Endothelial cell of umbilical vein (primary cell): Measurements from ENCODE around the gene CLC. TPM values are rescaled to one million over a fixed set of nuclear protein-coding genes. Genes with fewer than 3 reads are reported as not detected.

Experiments
- BruUV-seq: library from RNA; stranded (reverse); fragments of 400-500 nt; replicated peaks from 2 replicates; lab custom pipeline; 2021; lab: Mats Ljungman, UMichigan
- CTCF ChIA-PET: fragments of 300-600, 350-600 bp; sonication (Branson Sonifier 250); formaldehyde crosslinking; loops from one replicate; lab custom pipeline; 2021; ENCODE audit warnings: antibody characterized with exemption, inconsistent platforms; lab: Charles Lee
- POLR2A ChIA-PET: fragments of 300-600, 350-600 bp; sonication (Branson Sonifier 250); formaldehyde crosslinking; loops from one replicate; lab custom pipeline; 2021; ENCODE audit warnings: antibody characterized with exemption, inconsistent platforms; lab: Charles Lee
- DNase-seq: peaks from one replicate; pipeline ENCODE4 v3.0.0-alpha.2; 2011; ENCODE audit warnings: low read depth, low spot score
- FAIRE-seq: peaks from 2 replicates; lab custom pipeline; 2011; peaks lifted over from hg19 to GRCh38; lab: Jason Lieb, UNC
- H2AFZ ChIP-seq: 2 replicates; pipeline ENCODE4 v1.6.0; 2012; ENCODE audit warnings: low read depth, low read length, control low read depth, inconsistent platforms
- H3K27ac ChIP-seq: 2 replicates; pipeline ENCODE4 v1.5.1; 2011; ENCODE audit warnings: low read depth, mild to moderate bottlenecking, control low read depth, low read length, moderate library complexity; ENCODE audit not compliant: insufficient read depth
- H3K27me3 ChIP-seq, 2 experiments: 2 replicates each; pipeline versions ENCODE4 v1.6.0 to v1.6.1; 2011; ENCODE audit warnings: low read length in 2 of 2, mixed read lengths in 1 of 2; ENCODE audit not compliant: control insufficient read depth in 2 of 2, insufficient read depth in 2 of 2
- H3K36me3 ChIP-seq, 2 experiments: 2 replicates in 1 of 2; 3 replicates in 1 of 2; pipeline ENCODE4 v1.5.1; 2011; ENCODE audit warnings: low read length in 2 of 2, mild to moderate bottlenecking in 1 of 2, moderate library complexity in 1 of 2; ENCODE audit not compliant: control insufficient read depth in 2 of 2, insufficient read depth in 2 of 2; ENCODE audit errors: extremely low read depth in 1 of 2
- H3K4me1 ChIP-seq: 3 replicates; pipeline ENCODE4 v1.5.1; 2011; ENCODE audit warnings: mild to moderate bottlenecking, low read length; ENCODE audit not compliant: control insufficient read depth, insufficient read depth; ENCODE audit errors: extremely low read depth
- H3K4me2 ChIP-seq: 2 replicates; pipeline ENCODE4 v1.6.1; 2011; ENCODE audit warnings: low read length, control low read depth, mixed read lengths; ENCODE audit not compliant: insufficient read depth
- H3K4me3 ChIP-seq, 3 experiments: fragments of 200-600 bp in 1 of 3; sonication (generic), shearing (Covaris generic) in 1 of 3; replicated peaks in 1 of 3; 2 replicates each; pipeline ENCODE4 v1.5.1; 2011 to 2016; ENCODE audit warnings: control low read depth in 3 of 3, low read length in 3 of 3, mild to moderate bottlenecking in 2 of 3, inconsistent platforms in 1 of 3, low read depth in 1 of 3, moderate library complexity in 1 of 3; ENCODE audit not compliant: insufficient read depth in 1 of 3
- H3K79me2 ChIP-seq: 2 replicates; pipeline ENCODE4 v1.6.0; 2012; ENCODE audit warnings: low read length, inconsistent platforms; ENCODE audit not compliant: control insufficient read depth, insufficient read depth
- H3K9ac ChIP-seq: replicated peaks from 2 replicates; pipeline ENCODE3; 2011; ENCODE audit warnings: low read length, control low read depth; ENCODE audit not compliant: insufficient read depth; ENCODE audit errors: extremely low read depth
- H3K9me1 ChIP-seq: replicated peaks from 3 replicates; pipeline ENCODE4 v1.6.0; 2011; ENCODE audit warnings: mild to moderate bottlenecking, low read length; ENCODE audit not compliant: control insufficient read depth, insufficient read depth; ENCODE audit errors: extremely low read depth
- H3K9me3 ChIP-seq: replicated peaks from 2 replicates; pipeline ENCODE4 v1.5.1; 2012; ENCODE audit warnings: low read length, inconsistent platforms; ENCODE audit not compliant: control insufficient read depth, insufficient read depth
- H4K20me1 ChIP-seq: replicated peaks from 2 replicates; pipeline ENCODE3; 2011; ENCODE audit warnings: mild to moderate bottlenecking, low read length; ENCODE audit not compliant: control insufficient read depth, insufficient read depth; ENCODE audit errors: extremely low read depth
- EZH2 ChIP-seq: IDR thresholded peaks from 2 replicates; pipeline ENCODE4 v1.6.1; 2012; ENCODE audit warnings: borderline replicate concordance, low read depth, mild to moderate bottlenecking, moderate library complexity, low read length, inconsistent platforms; ENCODE audit not compliant: severe bottlenecking
- FOS ChIP-seq: IDR thresholded peaks from 2 replicates; pipeline ENCODE4 v1.6.1; 2011; ENCODE audit warnings: mild to moderate bottlenecking, low read length, moderate library complexity, borderline replicate concordance; ENCODE audit not compliant: insufficient read depth
- GATA2 ChIP-seq: IDR thresholded peaks from 2 replicates; pipeline ENCODE4 v1.7.0; 2011; ENCODE audit warnings: low read depth, mild to moderate bottlenecking, moderate library complexity, mixed read lengths, low read length; ENCODE audit not compliant: insufficient read length, insufficient read depth
- JUN ChIP-seq: IDR thresholded peaks from 2 replicates; pipeline ENCODE4 v1.6.1; 2011; ENCODE audit warnings: borderline replicate concordance, low read depth; ENCODE audit not compliant: insufficient read length, insufficient read depth
- MYC ChIP-seq: IDR thresholded peaks from one replicate; pipeline ENCODE4 v1.6.1; 2011; ENCODE audit warnings: mild to moderate bottlenecking, low read depth, low read length
- POLR2A ChIP-seq: IDR thresholded peaks from 2 replicates; pipeline ENCODE4 v1.6.1; 2012; ENCODE audit warnings: low read depth, mild to moderate bottlenecking, control low read depth, low read length
- POLR2AphosphoS5 ChIP-seq: IDR thresholded peaks from 2 replicates; pipeline ENCODE4 v1.6.1; 2012; ENCODE audit warnings: low read depth, mild to moderate bottlenecking, control low read depth, low read length, moderate library complexity; ENCODE audit not compliant: insufficient read depth
- dilution Hi-C: fragments of 300-500 bp; cut with MboI; formaldehyde crosslinking; loops from one replicate; pipeline ENCODE4 v1.15.0; 2019; ENCODE audit warnings: low sequenced_read_pairs; ENCODE audit not compliant: extremely low pct_ligation_motif_present
- intact Hi-C: fragments of 100-400 bp; cut with micrococcal nuclease; formaldehyde crosslinking; loops from one replicate; pipeline ENCODE4 v1.10.0; 2022
- polyA plus RNA-seq, 4 experiments: library from polyadenylated mRNA; depleted of rRNA in 3 of 4; stranded (reverse) in 3 of 4; unstranded in 1 of 4; fragments of >200 nt; gene quantifications; 2 replicates each; pipeline versions ENCODE4 v1.2.1 to v1.2.3, GENCODE V29; 2011 to 2012; ENCODE audit warnings: missing spikeins in 1 of 4
- total RNA-seq: library from RNA; stranded (reverse); gene quantifications from 2 replicates; pipeline ENCODE4 v1.2.3, GENCODE V29; 2021
- TF ChIP-seq, protein P1 (sequence below), 2 donors: IDR thresholded peaks; 1 replicate in 1 of 2; 2 replicates in 1 of 2; pipeline ENCODE4 v1.5.1; 2011; ENCODE audit warnings: low read length in 2 of 2, mild to moderate bottlenecking in 2 of 2, moderate library complexity in 2 of 2, control low read depth in 1 of 2, inconsistent platforms in 1 of 2, low read depth in 1 of 2; ENCODE audit not compliant: insufficient read depth in 1 of 2; ENCODE audit errors: extremely low read depth in 1 of 2
- TF ChIP-seq, protein P2 (sequence below): IDR thresholded peaks from 2 replicates; pipeline ENCODE4 v1.6.1; 2011; ENCODE audit not compliant: insufficient read depth, insufficient read length

Gene CLC
- total and polyA plus RNA-seq, 2 donors (not counting 3 experiments of a cell fraction or from before 2014, with no cell fraction given) = not detected

DNA sequence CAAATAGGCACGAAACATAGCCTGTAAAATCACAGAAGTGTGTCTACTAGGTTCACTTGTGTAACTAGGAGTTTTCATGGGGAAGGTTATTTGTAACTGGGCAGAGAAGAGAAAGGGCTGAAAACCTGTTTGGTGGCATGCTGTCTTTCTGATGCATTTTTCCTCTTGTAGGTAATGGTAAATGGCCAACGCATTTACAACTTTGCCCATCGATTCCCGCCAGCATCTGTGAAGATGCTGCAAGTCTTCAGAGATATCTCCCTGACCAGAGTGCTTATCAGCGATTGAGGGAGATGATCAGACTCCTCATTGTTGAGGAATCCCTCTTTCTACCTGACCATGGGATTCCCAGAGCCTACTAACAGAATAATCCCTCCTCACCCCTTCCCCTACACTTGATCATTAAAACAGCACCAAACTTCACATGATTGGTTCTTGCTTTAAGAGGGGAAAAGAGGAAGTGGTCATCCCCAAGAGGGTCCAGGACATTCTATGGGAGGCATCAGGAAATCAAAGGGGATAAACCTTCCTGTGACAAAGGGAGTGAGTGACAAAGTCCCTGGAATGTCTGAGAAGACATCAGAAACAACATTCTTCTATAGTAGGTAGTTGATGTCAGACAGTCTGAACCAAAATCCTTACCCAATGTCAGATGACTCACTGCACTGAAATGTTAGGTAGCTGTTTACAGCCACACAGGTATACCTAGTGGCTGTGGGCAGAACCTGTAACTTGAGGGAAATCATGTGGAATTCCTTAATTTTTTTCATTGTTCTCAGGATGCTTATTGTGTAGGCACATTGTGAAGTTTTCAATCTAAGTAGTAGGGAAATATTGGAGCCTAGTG, 28.6 kb downstream of the CLC start:
- Histone ChIP-seq H3K4me3 (no peak overlapping the region), H3K79me2 (no peaks in the 10 kb centered on the region), H3K9me3 (no peaks in the 10 kb centered on the region), H3K4me2 (no peak overlapping the region), H3K36me3 (no peaks in the 10 kb centered on the region), H3K9ac (no peak overlapping the region), H2AFZ (no peak overlapping the region), H3K4me1 (no peaks in the 10 kb centered on the region), H3K27ac (no peak overlapping the region), H3K27me3 (no peaks in the 10 kb centered on the region), H4K20me1 (no peaks in the 10 kb centered on the region), H3K9me1 (no peaks in the 10 kb centered on the region)
- no peak for DNase-seq
- TF ChIP-seq MYC (no peak), FOS (no peak), POLR2AphosphoS5 (no peak), EZH2 (no peak), JUN (no peak), GATA2 (no peak), POLR2A (no peak)
- TF ChIP-seq, protein P1, sequence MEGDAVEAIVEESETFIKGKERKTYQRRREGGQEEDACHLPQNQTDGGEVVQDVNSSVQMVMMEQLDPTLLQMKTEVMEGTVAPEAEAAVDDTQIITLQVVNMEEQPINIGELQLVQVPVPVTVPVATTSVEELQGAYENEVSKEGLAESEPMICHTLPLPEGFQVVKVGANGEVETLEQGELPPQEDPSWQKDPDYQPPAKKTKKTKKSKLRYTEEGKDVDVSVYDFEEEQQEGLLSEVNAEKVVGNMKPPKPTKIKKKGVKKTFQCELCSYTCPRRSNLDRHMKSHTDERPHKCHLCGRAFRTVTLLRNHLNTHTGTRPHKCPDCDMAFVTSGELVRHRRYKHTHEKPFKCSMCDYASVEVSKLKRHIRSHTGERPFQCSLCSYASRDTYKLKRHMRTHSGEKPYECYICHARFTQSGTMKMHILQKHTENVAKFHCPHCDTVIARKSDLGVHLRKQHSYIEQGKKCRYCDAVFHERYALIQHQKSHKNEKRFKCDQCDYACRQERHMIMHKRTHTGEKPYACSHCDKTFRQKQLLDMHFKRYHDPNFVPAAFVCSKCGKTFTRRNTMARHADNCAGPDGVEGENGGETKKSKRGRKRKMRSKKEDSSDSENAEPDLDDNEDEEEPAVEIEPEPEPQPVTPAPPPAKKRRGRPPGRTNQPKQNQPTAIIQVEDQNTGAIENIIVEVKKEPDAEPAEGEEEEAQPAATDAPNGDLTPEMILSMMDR (IDR thresholded peaks at IDR 0.05; ENCODE audit: extremely low read depth in 1 of 2, insufficient read depth in 1 of 2, low read depth in 1 of 2, low read length in 2 of 2) = no peak
- TF ChIP-seq, protein P2, sequence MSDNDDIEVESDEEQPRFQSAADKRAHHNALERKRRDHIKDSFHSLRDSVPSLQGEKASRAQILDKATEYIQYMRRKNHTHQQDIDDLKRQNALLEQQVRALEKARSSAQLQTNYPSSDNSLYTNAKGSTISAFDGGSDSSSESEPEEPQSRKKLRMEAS = no peak
- CTCF ChIA-PET = no interaction called here
- intact Hi-C loops (no loop called here), dilution Hi-C loops (no loop called here)
- no peak for FAIRE-seq
- BruUV-seq = no TSS peak
- POLR2A ChIA-PET = no interaction called here
